ENCODE results near the gene CYP4F2.

- TF ChIP-seq EP300 (IDR thresholded peaks at IDR 0.05) (no peak), CTCF (IDR thresholded peaks at IDR 0.05) (no peak)
Measured at GRCh38 chr19:15895876-15896430, 1.9 kb downstream of the CYP4F2 start.

Data from tibial nerve (tissue), 4 donors.